ENCODE measurements around the gene NEDD4.

GRCh38 chr15:55782901-55783300 is 210.5 kb downstream of the NEDD4 start:
- TF ChIP-seq CTCF (IDR thresholded peaks at IDR 0.05) (no peak), POLR2AphosphoS5 (IDR thresholded peaks at IDR 0.05; ENCODE audit: low read depth, low read length) (no peak), TCF7L2 (IDR thresholded peaks at IDR 0.05; ENCODE audit: low read depth, low read length) (no peak), SIN3A (IDR thresholded peaks at IDR 0.05; ENCODE audit: borderline replicate concordance, insufficient read depth, low read depth, low read length) (no peak)

Data from Panc1 (cell line).